A673 (cell line): ENCODE measurements around the gene IBTK. TPM values are rescaled to one million over a fixed set of nuclear protein-coding genes. Genes with fewer than 3 reads are reported as not detected.

Experiments used
- BruUV-seq: library from RNA; stranded (reverse); fragments of 400-500 nt; replicated peaks from 2 replicates; lab custom pipeline; 2021; lab: Mats Ljungman, UMichigan
- CTCF ChIA-PET: fragments of 300-600 bp; sonication (Branson Sonifier 250); formaldehyde crosslinking; loops from one replicate; lab custom pipeline; 2022; ENCODE audit warnings: antibody characterized with exemption; lab: Charles Lee
- POLR2A ChIA-PET: fragments of 300-600 bp; sonication (Branson Sonifier 250); formaldehyde crosslinking; loops from one replicate; lab custom pipeline; 2022; ENCODE audit warnings: antibody characterized with exemption; ENCODE audit not compliant: low non-redundant PET; lab: Charles Lee
- DNase-seq: peaks from one replicate; pipeline ENCODE4 v3.0.0-alpha.2; 2015; ENCODE audit warnings: low spot score
- H3K27ac ChIP-seq: fragments of 200-600 bp; sonication (generic); 2 replicates; pipeline ENCODE4 v1.5.1; 2016; ENCODE audit warnings: mixed run types, low read depth, mild to moderate bottlenecking, mixed read lengths, antibody characterized with exemption, low read length; ENCODE audit not compliant: poor library complexity, severe bottlenecking
- H3K27me3 ChIP-seq: fragments of 200-600 bp; sonication (generic); replicated peaks from 2 replicates; pipeline ENCODE4 v1.6.1; 2017; ENCODE audit warnings: mixed run types, low read depth, mild to moderate bottlenecking, mixed read lengths, antibody characterized with exemption, low read length; ENCODE audit not compliant: insufficient read depth, poor library complexity
- H3K36me3 ChIP-seq: fragments of 200-600 bp; sonication (generic); 2 replicates; pipeline ENCODE4 v1.6.1; 2016; ENCODE audit warnings: mixed run types, mild to moderate bottlenecking, mixed read lengths, antibody characterized with exemption, low read length; ENCODE audit not compliant: insufficient read depth, poor library complexity, severe bottlenecking
- H3K4me1 ChIP-seq: fragments of 200-600 bp; sonication (generic); 2 replicates; pipeline ENCODE4 v1.6.1; 2017; ENCODE audit warnings: mixed run types, mild to moderate bottlenecking, mixed read lengths, antibody characterized with exemption, low read length; ENCODE audit not compliant: insufficient read depth, poor library complexity, severe bottlenecking
- H3K4me3 ChIP-seq: fragments of 200-600 bp; sonication (generic); 2 replicates; pipeline ENCODE4 v1.5.1; 2016; ENCODE audit warnings: low read depth, mixed run types, mild to moderate bottlenecking, mixed read lengths, low read length; ENCODE audit not compliant: poor library complexity, severe bottlenecking
- H3K9me3 ChIP-seq: fragments of 200-600 bp; sonication (generic); 2 replicates; pipeline ENCODE4 v1.6.1; 2016; ENCODE audit warnings: mixed run types, low read depth, mild to moderate bottlenecking, mixed read lengths, antibody characterized with exemption, low read length; ENCODE audit not compliant: poor library complexity, severe bottlenecking
- EZH2 ChIP-seq: fragments of 200-600 bp; sonication (generic); IDR thresholded peaks from 2 replicates; pipeline ENCODE4 v1.6.1; 2017; ENCODE audit warnings: borderline replicate concordance, low read depth, mild to moderate bottlenecking, mixed read lengths, antibody characterized with exemption, low read length; ENCODE audit not compliant: poor library complexity, severe bottlenecking
- intact Hi-C: fragments of 100-400 bp; cut with micrococcal nuclease; formaldehyde crosslinking; loops from one replicate; pipeline ENCODE4 v1.10.0; 2022; ENCODE audit not compliant: unreplicated experiment
- total RNA-seq: library from RNA; stranded (reverse); gene quantifications from 2 replicates; pipeline ENCODE4 v1.2.3, GENCODE V29; 2021
- TF ChIP-seq, protein P1 (sequence below): fragments of 300-800, 200-600 bp; sonication (generic); conservative IDR thresholded peaks from 2 replicates; pipeline ENCODE4 v1.5.1; 2017; ENCODE audit warnings: low read depth, mild to moderate bottlenecking, antibody characterized with exemption, low read length, moderate library complexity, mixed read lengths

The IBTK gene
- total RNA-seq, 1 experiment from 2014 or later = 41.3 TPM

- Histone ChIP-seq H3K4me1 (peaks cover 34% of the 10 kb centered on the region), H3K9me3 (no peaks in the 10 kb centered on the region), H3K27ac (no peak overlapping the region), H3K4me3 (no peak overlapping the region), H3K27me3 (no peaks in the 10 kb centered on the region), H3K36me3 (peaks cover 55% of the 10 kb centered on the region)
- DNase-seq = no peak
- TF ChIP-seq, protein P1, sequence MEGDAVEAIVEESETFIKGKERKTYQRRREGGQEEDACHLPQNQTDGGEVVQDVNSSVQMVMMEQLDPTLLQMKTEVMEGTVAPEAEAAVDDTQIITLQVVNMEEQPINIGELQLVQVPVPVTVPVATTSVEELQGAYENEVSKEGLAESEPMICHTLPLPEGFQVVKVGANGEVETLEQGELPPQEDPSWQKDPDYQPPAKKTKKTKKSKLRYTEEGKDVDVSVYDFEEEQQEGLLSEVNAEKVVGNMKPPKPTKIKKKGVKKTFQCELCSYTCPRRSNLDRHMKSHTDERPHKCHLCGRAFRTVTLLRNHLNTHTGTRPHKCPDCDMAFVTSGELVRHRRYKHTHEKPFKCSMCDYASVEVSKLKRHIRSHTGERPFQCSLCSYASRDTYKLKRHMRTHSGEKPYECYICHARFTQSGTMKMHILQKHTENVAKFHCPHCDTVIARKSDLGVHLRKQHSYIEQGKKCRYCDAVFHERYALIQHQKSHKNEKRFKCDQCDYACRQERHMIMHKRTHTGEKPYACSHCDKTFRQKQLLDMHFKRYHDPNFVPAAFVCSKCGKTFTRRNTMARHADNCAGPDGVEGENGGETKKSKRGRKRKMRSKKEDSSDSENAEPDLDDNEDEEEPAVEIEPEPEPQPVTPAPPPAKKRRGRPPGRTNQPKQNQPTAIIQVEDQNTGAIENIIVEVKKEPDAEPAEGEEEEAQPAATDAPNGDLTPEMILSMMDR = no peak
- no peak for TF ChIP-seq EZH2
- BruUV-seq = no TSS peak
- ChIA-PET CTCF (no interaction called here), POLR2A (no interaction called here)
- intact Hi-C loops = no loop called here
Measured at GRCh38 chr6:82208913-82209312, 38.6 kb downstream of the IBTK start.

- peak overlapping the region; percentile 15 for H3K27ac ChIP-seq
- H3K36me3 ChIP-seq = peaks cover 66% of the 10 kb centered on the region
Measured at GRCh38 chr6:82205930-82206392, 41.6 kb downstream of the IBTK start.

DNA sequence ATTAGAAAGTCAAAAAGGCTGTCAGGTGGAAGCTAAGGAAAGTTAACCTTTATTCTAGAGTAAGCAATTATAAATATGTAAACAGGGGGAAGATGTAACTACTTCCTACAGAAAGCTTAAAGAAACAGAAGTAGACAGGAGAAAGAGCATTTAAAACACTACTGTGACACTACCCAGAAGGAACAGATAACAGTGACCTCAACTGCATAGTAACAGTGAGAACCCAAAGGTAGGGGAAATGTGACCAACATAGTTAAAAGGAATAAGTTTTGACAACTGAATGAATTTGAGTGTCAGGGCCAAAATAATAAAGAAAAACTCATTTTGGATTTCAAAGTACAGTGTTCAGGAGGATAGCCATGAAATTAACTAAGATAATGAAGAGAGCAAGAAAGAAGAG is 43.5 kb downstream of the IBTK start:
- no TSS peak for BruUV-seq
- no peak for DNase-seq
- intact Hi-C loops = no loop called here
- Histone ChIP-seq H3K36me3 (peaks cover 71% of the 10 kb centered on the region), H3K4me3 (no peak overlapping the region), H3K4me1 (peaks cover 22% of the 10 kb centered on the region), H3K27me3 (no peaks in the 10 kb centered on the region), H3K9me3 (no peaks in the 10 kb centered on the region), H3K27ac (no peak overlapping the region)
- ChIA-PET CTCF (no interaction called here), POLR2A (no interaction called here)
- no peak for TF ChIP-seq EZH2
- TF ChIP-seq, protein P1 = no peak

More at GRCh38 chr6:82205930-82206392, 41.6 kb downstream of the IBTK start:
- ChIA-PET CTCF (no interaction called here), POLR2A (interaction anchor here (0.6 kb wide), 1 partner anchor 858 kb away, joined by 4 read pairs; no protein-coding TSS in a partner anchor)
- TF ChIP-seq, protein P1 = no peak
- no peak for TF ChIP-seq EZH2
- no peaks in the 10 kb centered on the region for H3K27me3 ChIP-seq
- no peaks in the 10 kb centered on the region for H3K9me3 ChIP-seq
- peak; percentile 76 for DNase-seq
- no peak overlapping the region for H3K4me3 ChIP-seq
- intact Hi-C loops = no loop called here
- peaks cover 23% of the 10 kb centered on the region for H3K4me1 ChIP-seq
- BruUV-seq = no TSS peak
